Stomach (tissue), 9 donors: ENCODE measurements around the gene ERGIC2. TPM values are rescaled to one million over a fixed set of nuclear protein-coding genes. Genes with fewer than 3 reads are reported as not detected.

Experiments
- DNase-seq, 2 donors: peaks; one replicate each; pipeline versions ENCODE4 v3.0.0 to v3.0.0-alpha.2; 2013 to 2019
- H3K27ac ChIP-seq, 5 donors: fragments of 200-600 bp in 4 of 5; sonication (generic) in 4 of 5; one replicate each; pipeline ENCODE4 v1.5.1; 2013 to 2019; ENCODE audit warnings: mild to moderate bottlenecking in 1 of 5, moderate library complexity in 1 of 5
- H3K27me3 ChIP-seq, 3 donors: fragments of 200-600 bp; sonication (generic); one replicate each; pipeline ENCODE4 v1.5.1; 2017 to 2019; ENCODE audit warnings: mixed run types in 1 of 3
- H3K36me3 ChIP-seq, 4 donors: fragments of 200-600 bp; sonication (generic); 1 replicate in 3 of 4; 2 replicates in 1 of 4; pipeline ENCODE4 v1.5.1; 2016 to 2019
- H3K4me1 ChIP-seq, 4 donors: fragments of 200-600 bp; sonication (generic); one replicate each; pipeline ENCODE4 v1.5.1; 2016 to 2019
- H3K4me3 ChIP-seq, 4 donors: fragments of 200-600 bp; sonication (generic) in 3 of 4; one replicate each; pipeline ENCODE4 v1.5.1; 2016 to 2019; ENCODE audit warnings: mild to moderate bottlenecking in 1 of 4
- H3K9me3 ChIP-seq, 4 donors: fragments of 200-600 bp; sonication (generic); one replicate each; pipeline ENCODE4 v1.5.1; 2016 to 2019
- EP300 ChIP-seq: sonication (generic); formaldehyde crosslinking; IDR thresholded peaks from one replicate; pipeline ENCODE4 v1.6.1; 2017; ENCODE audit warnings: antibody characterized with exemption
- POLR2A ChIP-seq, 4 donors: fragments of 450-650 bp; IDR thresholded peaks; one replicate each; pipeline ENCODE4 v1.6.1; 2016; ENCODE audit warnings: antibody characterized with exemption in 4 of 4, control low read depth in 2 of 4, mild to moderate bottlenecking in 1 of 4, moderate library complexity in 1 of 4
- POLR2AphosphoS5 ChIP-seq, 3 donors: sonication (generic); formaldehyde crosslinking; IDR thresholded peaks; one replicate each; pipeline ENCODE4 v1.6.1; 2016; ENCODE audit warnings: antibody characterized with exemption in 3 of 3
- WGBS, 5 donors: extraction: QIAGEN DNeasy Blood & Tissue Kit in 3 of 5; methylation state at CpG; one replicate each; pipeline versions ENCODE4 v1.1.5 to v1.1.7; 2013 to 2018; 5-methylcytosine and 5-hydroxymethylcytosine counted together
- intact Hi-C: fragments of 100-400 bp; cut with DNase I; formaldehyde crosslinking; loops from one replicate; pipeline ENCODE4 v1.15.1; 2023; ENCODE audit warnings: low total_unique reads
- polyA plus RNA-seq, 3 donors: library from polyadenylated mRNA; stranded (reverse); fragments of 200-250 nt; gene quantifications; one replicate each; pipeline ENCODE4 v1.2.3, GENCODE V29; 2013
- total RNA-seq, 5 donors: library from RNA; depleted of rRNA; stranded (reverse); fragments of >200 nt; gene quantifications; one replicate each; pipeline versions ENCODE4 v1.1.0 to v1.2.3, GENCODE V29; 2014 to 2016
- TF ChIP-seq, protein P1 (sequence below), 7 experiments: fragments of 450-650 bp in 4 of 7; fragments of 200-600 bp in 3 of 7; sonication (generic) in 3 of 7; IDR thresholded peaks; one replicate each; pipeline ENCODE4 v1.5.1; 2016 to 2019; ENCODE audit warnings: antibody characterized with exemption in 7 of 7, control low read depth in 2 of 7, mild to moderate bottlenecking in 1 of 7
- donor health status: healthy with polysubstance abuse.
- donor health status: Bipolar disorder and iron deficiency.
- donor health status: healthy.

ERGIC2 gene
- total and polyA plus RNA-seq, 8 donors: 17.4 to 45.7 (median 33.2) TPM

DNA sequence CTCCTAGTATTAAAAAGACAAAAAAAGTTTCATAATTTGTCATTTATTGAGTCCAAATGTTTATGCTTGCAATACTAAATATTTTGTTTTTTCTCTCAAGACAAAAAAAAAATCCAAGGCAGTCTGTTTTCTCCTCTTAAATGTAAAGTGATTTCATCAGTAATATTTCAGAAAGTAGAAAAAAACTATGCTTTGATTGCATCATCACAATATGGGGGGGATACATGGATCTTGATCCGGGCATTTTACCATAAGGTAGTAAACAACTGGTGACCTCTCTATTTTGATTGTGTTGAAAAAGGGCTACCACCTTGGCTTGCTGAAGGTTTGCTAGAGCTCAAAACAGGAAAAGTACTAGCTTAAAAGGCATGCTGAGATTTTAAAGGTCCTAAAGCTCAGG is 43.6 kb downstream of the ERGIC2 start:
- Histone ChIP-seq H3K4me3 (no peak overlapping the region), H3K9me3 (no peaks in the 10 kb centered on the region), H3K27ac (no peak overlapping the region), H3K27me3 (no peaks in the 10 kb centered on the region), H3K36me3 (peaks cover 8 to 55% (median 44%) of the 10 kb centered on the region in 4 donors), H3K4me1 (no peaks in the 10 kb centered on the region)
- 75 to 94% (median 85%) methylated on average over 1 of the region's 1 CpG for WGBS, 5 donors
- no peak for DNase-seq
- intact Hi-C loops: no loop called here
- TF ChIP-seq POLR2AphosphoS5 (IDR thresholded peaks at IDR 0.05) (no peak), EP300 (no peak), POLR2A (IDR thresholded peaks at IDR 0.05) (no peak)
- TF ChIP-seq, protein P1, sequence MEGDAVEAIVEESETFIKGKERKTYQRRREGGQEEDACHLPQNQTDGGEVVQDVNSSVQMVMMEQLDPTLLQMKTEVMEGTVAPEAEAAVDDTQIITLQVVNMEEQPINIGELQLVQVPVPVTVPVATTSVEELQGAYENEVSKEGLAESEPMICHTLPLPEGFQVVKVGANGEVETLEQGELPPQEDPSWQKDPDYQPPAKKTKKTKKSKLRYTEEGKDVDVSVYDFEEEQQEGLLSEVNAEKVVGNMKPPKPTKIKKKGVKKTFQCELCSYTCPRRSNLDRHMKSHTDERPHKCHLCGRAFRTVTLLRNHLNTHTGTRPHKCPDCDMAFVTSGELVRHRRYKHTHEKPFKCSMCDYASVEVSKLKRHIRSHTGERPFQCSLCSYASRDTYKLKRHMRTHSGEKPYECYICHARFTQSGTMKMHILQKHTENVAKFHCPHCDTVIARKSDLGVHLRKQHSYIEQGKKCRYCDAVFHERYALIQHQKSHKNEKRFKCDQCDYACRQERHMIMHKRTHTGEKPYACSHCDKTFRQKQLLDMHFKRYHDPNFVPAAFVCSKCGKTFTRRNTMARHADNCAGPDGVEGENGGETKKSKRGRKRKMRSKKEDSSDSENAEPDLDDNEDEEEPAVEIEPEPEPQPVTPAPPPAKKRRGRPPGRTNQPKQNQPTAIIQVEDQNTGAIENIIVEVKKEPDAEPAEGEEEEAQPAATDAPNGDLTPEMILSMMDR (IDR thresholded peaks at IDR 0.05): no peak

DNA sequence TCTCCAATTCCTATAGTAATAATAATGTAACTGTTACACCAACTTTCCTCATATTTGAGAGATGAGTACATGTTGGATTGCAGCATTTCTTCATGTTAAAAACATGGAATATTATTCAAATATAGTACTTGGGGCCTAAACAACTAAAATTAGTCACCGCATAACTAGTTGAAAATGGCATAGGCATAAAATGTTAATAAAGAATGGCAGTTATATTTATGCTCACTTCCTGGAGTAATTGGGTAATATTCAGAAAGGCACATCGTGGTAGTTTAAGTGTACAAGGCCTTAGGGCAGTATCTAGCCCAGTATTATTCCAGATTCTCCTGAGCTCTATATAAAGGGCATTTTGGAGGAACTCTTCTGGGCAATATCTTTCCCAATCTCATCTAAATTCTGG is 46.0 kb downstream of the ERGIC2 start:
- no peaks in the 10 kb centered on the region for H3K27me3 ChIP-seq
- no peak overlapping the region for H3K27ac ChIP-seq
- TF ChIP-seq POLR2AphosphoS5 (IDR thresholded peaks at IDR 0.05) (no peak), POLR2A (IDR thresholded peaks at IDR 0.05) (no peak), EP300 (no peak)
- TF ChIP-seq, protein P1 (IDR thresholded peaks at IDR 0.05): no peak
- no peaks in the 10 kb centered on the region for H3K9me3 ChIP-seq
- intact Hi-C loops: no loop called here
- DNase-seq: no peak
- H3K4me1 ChIP-seq: no peaks in the 10 kb centered on the region
- peaks cover 0 to 31% (median 21%) of the 10 kb centered on the region in 4 donors for H3K36me3 ChIP-seq
- no peak overlapping the region for H3K4me3 ChIP-seq
- 92 to 100% (median 94%) methylated on average over 2 of the region's 2 CpGs for WGBS, 5 donors

DNA sequence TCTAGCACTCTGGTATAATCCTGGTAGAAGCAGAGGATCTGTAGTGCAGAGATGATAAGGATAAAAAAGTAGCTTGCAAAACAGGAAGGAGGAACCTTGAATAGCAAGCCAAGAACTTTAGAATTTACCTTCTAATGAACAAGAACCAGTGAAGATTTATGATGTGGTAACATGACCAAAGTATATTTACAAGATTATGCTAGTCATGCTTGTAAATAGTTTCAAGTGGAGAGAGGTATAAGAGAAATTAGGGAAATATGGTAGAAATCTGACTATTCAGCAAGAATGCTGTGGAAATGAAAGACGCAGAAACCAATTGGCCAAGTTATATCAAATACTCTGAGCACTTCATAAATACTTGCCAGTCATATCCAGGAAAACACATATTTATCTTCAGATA is 47.8 kb downstream of the ERGIC2 start:
- no peaks in the 10 kb centered on the region for H3K9me3 ChIP-seq
- WGBS, 5 donors: 0% methylated on average over 1 of the region's 1 CpG
- no peak overlapping the region for H3K27ac ChIP-seq
- DNase-seq: no peak
- H3K4me1 ChIP-seq: no peaks in the 10 kb centered on the region
- intact Hi-C loops: no loop called here
- H3K4me3 ChIP-seq: no peak overlapping the region
- no peaks in the 10 kb centered on the region for H3K27me3 ChIP-seq
- TF ChIP-seq EP300: no peak
- TF ChIP-seq, protein P1 (IDR thresholded peaks at IDR 0.05): no peak
- no peak for TF ChIP-seq POLR2A (IDR thresholded peaks at IDR 0.05)
- TF ChIP-seq POLR2AphosphoS5 (IDR thresholded peaks at IDR 0.05): no peak
- H3K36me3 ChIP-seq: peaks cover 0 to 14% (median 10%) of the 10 kb centered on the region in 4 donors

DNA sequence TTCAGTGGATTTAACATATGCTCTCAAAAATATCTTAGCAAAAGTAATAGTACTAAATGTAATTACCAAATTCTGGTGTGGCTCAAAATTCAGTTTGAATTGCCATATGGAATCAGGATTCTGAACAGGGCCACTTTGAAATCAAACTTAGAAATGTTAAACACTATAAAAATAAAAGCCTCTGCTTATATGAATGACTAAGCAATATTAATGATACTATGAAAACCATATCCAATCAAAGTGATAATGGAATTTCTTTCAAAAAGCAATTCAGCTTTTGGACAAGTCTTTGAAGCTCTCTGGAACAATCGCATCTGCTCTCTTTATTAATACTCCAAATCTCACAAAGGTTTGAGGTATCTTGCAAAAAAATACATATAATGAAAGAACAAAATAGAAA is 51.6 kb downstream of the ERGIC2 start:
- DNase-seq: no peak
- intact Hi-C loops: no loop called here
- Histone ChIP-seq H3K4me1 (no peaks in the 10 kb centered on the region), H3K36me3 (no peaks in the 10 kb centered on the region), H3K4me3 (no peak overlapping the region), H3K9me3 (no peaks in the 10 kb centered on the region), H3K27me3 (no peaks in the 10 kb centered on the region), H3K27ac (no peak overlapping the region)
- WGBS, 5 donors: 93 to 98% (median 97%) methylated on average over 1 of the region's 1 CpG
- TF ChIP-seq POLR2AphosphoS5 (IDR thresholded peaks at IDR 0.05) (no peak), POLR2A (IDR thresholded peaks at IDR 0.05) (no peak), EP300 (no peak)
- TF ChIP-seq, protein P1 (IDR thresholded peaks at IDR 0.05): no peak
